HG03575 (cell line): ENCODE results near the gene PICK1.
"Not testable (repeated sequence)": the region's sequence is repeated elsewhere in the genome, so short reads cannot be mapped to it uniquely, and the experiment has no call there.

Experiments
- ATAC-seq: cut with Tn5 transposase; IDR thresholded peaks from one replicate; pipeline ENCODE4 v1.9.1; 2021; ENCODE audit not compliant: unreplicated experiment, insufficient number of reproducible peaks, low FRiP score; ENCODE audit errors: extremely low read depth

Gene PICK1

DNA sequence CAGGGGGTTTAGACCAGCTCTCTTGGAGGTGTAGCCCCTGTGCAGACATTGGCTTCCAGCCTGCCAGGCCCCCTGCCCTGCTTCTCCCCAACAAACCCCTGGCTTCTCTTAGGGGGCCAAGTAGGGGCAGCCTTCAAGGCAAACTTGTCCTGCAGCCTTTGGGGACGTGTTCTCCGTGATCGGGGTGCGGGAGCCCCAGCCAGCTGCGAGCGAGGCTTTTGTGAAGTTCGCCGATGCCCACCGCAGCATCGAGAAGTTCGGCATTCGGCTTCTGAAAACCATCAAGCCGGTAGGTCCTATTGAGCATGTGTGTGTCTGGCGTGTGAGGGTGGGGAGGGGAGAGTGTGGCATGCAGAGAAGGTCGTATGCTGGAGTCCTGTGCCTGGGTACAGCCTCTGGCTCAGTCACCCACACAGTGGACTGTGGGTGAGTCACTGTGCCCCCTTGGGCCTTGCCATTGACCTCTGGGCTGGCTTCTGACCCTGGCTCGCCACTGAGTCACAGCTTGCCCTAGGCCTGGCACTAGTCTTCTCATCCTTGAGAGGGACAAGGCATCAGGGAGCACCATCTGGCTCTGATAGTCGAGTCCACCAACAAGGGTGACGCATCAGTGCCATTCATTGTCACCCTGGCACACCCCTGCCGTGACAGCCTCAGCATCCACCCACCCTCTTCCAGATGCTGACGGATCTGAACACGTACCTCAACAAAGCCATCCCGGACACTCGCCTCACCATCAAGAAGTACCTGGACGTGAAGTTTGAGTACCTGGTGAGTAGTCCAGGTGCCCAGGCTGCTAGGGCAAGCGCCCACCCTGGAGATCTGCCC lies 15.3 kb downstream of the PICK1 start:
- no peak for ATAC-seq

- ATAC-seq: no peak
Observed at GRCh38 chr22:38073150-38074130, 16.2 kb downstream of the PICK1 start.

- ATAC-seq: no peak
Observed at GRCh38 chr22:38074181-38075104, 17.2 kb downstream of the PICK1 start.

DNA sequence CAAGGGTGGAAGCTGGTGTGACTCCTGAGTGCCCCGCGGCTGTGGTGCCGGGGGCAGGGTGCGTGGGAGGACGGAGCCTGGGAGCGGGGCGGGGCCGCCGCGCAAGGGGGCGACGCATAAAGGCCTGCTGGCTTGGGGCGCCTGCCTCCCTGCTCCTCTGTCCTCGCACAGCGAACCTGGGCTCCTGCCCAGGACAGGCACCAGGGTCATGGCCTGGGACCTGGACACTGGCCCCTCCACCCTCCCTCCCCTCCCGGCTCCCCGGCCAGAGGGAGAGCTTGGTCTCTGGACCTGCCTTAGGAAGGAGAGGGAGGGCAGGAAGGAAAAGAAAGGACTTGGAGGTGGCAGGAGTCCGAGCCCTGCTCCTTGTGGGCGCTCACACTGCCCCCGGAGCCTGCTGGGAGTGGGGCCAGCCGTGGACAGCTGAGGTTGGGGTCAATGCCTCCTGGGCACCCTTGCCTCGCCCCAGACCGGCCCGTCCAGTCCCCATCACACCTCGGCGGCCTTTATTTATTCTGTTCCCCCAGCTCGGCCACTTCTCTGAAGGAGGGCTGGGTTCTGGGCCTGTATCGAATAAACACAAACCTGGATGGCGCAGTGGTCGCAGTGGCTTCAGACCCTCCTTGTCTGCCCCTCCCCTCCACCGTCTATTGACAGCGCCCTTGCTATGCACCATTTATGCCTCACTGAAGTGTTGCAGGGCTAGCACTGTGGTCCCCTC lies 18.1 kb downstream of the PICK1 start:
- ATAC-seq: no peak

GRCh38 chr22:38075961-38076360 lies 18.8 kb downstream of the PICK1 start:
- ATAC-seq: no peak

DNA sequence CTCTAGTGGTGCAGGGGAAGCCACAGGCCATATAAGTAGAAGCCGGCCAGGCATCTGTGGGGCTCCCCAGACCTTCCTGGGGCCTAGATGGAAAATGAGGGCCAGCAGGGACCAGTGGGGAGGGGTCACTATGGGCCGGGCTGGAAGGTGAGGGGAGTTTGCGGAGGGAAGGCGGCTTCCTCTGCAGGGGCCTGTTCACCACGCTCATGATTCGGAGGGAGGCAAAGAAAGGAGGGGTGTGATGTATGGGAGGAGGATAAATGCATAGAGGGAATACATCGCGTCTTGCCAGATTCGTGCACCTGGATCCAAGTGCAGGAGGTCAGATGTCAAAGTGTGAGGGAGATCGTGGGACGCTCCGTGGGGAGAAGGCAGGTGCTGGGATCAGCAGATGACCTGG lies 19.9 kb downstream of the PICK1 start:
- ATAC-seq: no peak

DNA sequence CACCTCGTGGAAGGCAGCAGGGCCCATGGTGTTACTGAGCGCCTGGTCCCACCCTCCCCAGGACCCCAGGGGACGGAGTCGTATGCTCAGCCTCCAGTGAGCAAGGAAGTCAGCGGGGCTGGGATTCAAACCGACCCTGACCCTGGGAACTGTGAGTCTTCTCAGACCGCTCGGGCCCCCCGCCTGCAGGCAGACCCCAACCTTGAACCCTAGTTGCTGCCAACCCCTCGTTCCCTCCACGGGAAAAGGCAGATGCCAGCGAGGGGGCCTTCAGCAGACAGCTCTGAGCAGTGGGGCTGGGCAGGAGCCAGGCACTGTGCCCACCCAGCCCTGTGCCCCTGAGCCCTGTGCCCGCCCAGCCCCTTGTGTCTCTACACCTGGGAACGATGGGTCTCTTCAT lies 20.4 kb downstream of the PICK1 start:
- ATAC-seq: no peak

- ATAC-seq: no peak
Observed at GRCh38 chr22:38078046-38078840, 21.0 kb downstream of the PICK1 start.

DNA sequence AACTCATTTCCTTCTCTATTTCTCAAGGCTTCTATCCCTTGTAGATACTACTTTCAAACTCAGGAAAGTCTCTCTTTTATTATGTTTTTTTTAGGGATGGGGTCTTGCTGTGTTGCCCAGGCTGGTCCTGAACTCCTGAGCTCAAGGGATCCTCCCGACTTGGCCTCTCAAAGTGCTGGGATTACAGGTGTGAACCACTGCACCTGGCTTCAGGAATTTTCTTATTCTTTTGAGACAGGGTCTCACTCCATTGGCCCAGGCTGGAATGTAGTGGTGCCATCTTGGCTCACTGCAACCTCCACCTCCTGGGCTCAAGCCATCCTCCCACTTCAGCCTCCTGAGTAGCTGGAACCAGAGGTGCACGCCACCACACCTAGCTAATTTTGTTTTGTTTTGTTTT lies 22.0 kb downstream of the PICK1 start:
- ATAC-seq: not testable (repeated sequence)

DNA sequence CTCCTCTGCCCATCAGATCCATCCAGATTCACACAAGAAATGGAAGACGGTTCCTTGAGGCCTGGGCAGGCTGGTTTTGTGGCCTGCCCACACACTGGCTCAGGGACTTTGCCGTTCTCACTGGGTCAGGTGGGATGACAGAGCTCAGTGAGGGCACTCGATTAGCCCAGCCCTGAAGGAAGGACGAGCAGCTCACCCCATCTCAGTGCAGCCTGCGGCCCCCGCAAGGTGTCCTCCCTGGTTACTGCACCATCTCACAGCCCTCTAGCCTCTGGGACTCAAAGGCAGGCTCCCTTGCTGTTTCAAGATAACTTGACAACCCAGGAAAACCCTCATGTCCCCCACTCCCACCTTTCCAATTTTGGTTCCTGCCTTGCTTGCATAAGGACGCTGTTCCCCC lies 22.6 kb downstream of the PICK1 start:
- ATAC-seq: no peak

GRCh38 chr22:38080474-38080849 lies 23.3 kb downstream of the PICK1 start:
- ATAC-seq: no peak

DNA sequence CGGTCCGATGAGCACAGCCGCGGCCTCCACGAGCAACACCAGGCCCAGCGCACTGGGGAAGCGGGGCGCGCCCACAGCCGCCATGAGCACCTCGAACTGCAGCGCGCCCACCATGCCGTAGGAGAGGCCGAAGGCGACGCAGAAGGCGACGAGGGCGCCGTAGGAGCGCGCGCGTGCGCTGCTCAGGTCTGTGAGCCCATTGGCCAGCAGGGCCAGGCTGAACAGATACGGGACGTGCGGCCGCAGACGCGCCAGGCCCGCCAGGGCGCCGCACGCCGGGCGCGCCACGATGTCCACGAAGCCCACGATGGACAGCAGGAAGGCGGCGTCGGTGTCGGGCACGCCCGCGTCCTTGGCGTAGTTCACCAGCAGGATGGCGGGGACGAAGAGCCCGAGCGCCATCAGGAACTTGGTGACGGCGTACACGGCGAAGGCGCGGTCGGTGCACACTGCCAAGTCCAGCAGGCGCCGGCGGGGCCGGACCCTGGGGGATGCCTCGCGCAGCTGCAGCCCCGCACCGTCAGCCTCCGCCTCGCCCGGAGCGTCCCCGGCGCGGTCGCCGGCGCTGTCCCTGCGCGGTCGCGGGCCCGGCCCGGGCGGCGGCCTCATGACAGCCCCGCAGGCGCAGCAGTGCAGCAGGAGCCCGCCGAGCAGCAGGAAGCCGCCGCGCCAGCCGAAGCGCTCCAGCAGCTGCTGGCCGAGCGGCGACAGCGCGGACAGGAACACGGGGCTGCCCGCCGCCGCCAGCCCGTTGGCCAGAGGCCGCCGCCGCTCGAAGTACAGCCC lies 23.8 kb downstream of the PICK1 start:
- ATAC-seq: no peak

DNA sequence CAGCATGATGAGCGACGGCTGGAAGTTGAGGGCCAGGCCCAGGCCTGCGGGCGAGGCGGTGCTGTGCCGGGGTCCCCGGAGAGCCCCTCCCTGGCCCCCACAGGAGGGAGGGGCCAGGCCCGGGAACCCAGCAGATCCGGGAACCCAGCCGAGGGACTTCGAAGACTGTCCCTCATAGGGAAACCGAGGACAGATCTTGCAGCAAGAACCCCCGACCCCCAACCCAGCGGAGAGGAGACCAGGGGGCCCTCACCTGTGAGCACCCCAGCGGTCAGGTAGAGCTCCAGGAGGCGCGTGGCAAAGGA lies 24.4 kb downstream of the PICK1 start:
- no peak for ATAC-seq

DNA sequence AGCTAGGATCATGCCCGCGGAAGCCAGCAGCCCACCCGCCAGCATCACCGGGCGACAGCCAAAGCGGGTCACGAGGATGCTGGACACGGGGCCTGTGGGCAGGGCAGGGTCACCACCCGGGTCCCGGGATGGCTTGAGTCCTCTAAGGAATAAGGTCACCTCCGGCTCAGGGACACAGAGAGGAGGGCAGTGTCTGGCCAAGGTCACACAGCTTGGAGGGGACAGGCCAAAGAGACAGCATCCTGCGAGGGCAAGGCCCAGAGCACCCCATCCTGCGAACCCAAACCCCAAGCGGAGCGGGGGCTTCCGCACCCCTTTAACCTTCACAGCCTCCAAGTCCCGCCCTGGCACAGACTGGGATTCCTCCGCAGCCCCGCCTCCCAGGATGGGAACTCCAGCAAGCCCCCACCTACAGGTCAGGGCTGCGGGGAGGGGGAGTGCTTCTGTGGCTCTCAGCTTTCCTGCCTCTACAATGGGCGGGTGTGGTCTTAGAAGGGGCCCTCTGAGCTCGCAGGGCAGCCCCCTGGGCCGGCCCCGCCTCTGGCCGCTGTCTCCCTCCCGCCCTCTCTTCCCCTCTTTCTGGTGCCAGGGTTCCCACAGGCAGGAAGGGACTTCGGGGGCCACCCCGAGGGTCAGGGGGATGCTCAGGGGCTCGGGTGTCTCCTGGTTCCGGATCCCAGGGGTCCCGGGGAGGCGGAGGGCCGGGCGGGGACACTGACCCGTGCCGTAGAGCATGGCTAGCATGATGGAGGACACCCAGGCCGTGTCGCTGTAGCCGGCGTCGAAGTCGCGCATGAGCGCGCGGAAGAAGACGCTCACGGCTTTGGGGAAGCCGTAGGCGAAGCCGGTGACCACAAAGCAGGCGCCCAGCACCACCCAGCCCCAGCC lies 25.0 kb downstream of the PICK1 start:
- no peak for ATAC-seq

GRCh38 chr22:38082986-38083710 lies 25.9 kb downstream of the PICK1 start:
- no peak for ATAC-seq
